Stimulated activated CD8-positive, alpha-beta memory T cell treated with anti-CD3 and anti-CD28 coated beads, Interleukin-4, amount 100 ng/mL, for 4 hours (primary cell): ENCODE data around the gene PNKP.

ENCODE experiments used
- DNase-seq, 2 donors: peaks; one replicate each; pipeline ENCODE4 v3.0.0-alpha.2; 2020; ENCODE audit warnings: low read depth in 2 of 2, low spot score in 1 of 2

PNKP gene

DNA sequence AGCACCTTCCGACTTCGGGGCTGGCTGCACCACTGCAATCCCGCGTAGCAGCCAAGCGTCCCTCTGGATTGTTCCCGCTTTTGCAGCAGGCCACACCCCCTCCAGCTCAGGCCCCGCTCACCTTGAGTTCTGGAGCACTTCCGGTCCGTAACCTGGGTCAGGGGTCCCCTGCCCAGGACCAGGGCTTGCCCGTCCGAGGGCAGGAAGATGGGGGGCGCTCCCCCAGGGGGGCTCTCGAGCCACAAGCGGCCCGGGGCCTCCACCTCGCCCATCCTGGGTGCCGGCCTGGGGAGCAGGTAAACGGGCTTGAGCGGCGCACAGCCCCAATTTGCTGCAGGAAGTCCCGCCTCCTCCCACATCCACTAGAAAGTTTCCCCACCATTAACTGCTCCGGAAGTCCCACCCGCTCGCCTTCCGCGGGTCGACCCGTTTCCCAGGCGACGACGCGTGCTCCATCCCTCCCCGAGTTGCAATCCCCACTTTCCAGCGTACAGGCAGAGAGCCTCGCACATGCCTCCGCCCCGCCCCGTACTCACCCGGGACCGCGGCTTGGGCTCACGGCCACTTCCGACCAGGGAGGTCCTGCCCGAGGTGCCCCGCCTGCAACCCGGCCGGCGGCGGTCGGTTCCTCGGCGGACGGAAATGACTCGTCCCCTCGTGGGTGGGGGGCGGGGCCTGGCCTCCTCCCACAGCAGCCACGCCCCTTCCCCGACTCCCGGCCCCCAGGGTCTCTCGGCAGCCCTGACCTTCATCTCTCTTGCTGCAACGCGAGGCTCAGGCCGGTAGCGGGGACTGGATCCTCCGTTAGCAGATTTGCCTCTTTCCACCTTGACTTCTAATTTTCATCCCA lies at the start of gene PNKP:
Gene PNKP, minus strand, starts transcription at position 644 of the 850 bp plus-strand sequence. Its CDS starts 372 bp downstream, at position 272.
- DNase-seq: peak; percentile 79 to 82

DNA sequence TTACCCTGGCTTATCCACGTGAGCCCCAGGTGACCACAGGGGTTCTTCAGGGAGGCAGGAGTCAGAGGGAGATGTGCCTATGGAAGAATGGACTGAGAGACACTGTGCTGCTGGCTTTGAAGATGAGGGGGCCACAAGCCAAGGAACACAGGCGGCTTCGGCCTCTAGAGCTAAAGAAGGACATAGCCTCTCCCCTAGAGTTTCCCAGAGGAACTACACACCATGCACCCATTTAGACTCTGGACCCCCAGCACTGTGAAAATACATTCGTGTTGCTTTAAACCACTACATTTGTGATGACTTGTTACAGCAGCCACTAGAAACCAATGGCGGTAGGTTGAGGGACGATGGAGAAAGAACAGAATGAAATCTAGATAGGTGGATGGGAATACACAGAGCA lies 47.9 kb upstream of the PNKP start:
- no peak for DNase-seq

DNA sequence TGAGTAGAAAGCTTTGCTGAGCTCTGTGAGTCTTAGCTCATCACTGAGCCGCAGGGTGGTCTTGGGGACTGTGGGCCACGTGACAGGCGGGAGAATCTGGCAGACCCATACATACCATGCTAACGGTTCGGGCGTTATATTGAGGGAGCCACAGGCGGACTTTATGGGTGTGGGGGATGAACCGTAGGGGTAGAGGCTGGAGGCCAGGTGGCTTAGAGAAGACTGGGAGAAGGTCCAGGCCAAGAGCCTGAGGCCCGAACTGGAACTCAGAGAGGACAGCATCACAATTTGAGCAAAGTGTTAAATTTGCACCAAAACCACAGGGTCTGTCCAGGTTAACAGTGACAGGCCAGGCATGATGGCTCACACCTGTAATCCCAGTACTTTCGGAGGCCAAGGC lies 46.3 kb upstream of the PNKP start:
- no peak for DNase-seq

DNA sequence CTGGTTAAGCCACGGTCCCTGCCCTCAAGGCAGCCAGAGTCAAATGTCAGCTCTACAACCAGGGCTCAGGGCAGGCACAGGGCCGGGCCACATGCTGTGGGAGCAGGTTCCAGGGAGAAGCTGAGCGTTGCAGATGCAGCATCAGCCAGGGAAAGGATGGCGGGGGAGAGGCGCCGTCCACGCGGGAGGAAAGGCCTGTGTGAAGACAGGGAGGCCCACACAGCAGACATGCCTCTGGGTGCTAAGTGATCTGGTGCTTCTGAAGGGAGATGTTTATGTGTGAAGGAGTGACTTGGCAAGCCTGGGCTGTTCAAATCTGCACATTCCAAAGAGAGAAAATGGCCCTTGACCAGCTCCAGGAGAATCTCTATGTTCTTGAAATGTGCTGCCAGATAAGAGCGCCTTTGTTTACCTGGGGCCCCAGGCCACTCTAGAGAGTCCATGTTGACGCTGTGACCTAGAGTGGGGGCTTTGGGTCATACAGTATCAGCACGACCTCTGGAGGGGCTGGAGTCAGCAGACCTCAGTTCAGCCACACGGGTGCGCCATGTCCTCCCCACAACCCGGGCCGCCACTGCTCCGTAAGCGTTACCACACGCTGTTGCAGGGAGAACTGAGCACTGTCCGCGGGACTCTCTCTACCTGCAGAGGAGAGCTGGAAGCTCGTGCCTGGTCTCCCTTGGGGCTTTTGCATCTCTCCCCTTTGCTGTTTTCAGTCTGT lies 45.7 kb upstream of the PNKP start:
- DNase-seq: no peak

DNA sequence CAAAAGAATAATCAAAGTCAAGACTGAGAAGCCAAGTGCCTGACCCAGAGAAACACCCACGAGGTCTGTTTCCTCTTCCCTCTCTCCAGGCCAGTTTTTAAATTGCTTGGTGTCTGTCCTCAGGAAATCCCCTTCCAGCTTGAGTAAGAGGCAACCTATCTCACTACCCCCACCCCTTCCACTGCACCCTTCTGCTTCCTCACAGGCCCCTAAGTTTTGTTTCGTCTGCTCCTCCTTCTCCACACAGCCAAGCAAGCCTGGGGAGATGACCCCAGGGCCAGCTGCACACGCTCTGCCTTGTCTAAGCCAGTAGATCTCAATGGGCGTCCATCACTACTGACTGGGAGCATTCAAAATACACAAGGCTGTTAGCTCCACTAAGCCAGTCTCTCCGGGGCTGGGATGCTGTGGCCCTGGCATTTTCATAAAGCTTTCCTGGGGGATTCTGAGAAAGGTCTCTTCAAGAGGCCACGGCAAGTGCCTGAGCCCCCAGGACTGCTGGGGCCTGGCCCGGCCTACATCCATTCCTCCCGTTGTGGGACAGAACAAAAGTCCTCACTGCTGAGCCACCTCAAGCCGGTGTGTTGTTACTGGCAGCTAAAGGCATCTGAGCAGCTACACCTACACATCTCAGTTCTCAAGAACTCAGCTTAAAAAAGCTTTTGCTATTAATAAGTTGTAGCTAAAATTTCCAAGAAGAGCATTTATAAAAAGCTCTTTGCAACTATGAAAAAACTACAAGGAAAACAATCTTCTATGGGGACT lies 44.2 kb upstream of the PNKP start:
- DNase-seq: no peak

DNA sequence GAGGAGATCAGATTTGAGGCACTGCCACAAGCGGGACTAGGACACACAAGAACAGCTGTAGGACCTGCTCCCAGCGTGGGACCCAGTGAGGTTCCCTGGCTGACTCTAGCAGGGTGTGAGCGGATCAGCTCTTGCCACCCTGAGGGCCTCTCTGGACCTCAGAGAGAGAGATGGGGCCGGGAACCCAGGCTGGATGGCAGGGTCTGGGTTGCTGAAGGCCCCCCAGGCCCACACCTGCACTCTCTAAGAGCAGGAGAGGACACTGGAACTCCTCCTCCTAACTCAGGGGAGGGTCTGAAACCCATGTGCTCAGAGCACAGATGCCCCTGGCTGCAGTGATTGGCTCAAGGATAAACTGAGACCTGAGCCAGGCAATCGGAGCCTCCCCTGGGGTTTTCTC lies 42.8 kb upstream of the PNKP start:
- no peak for DNase-seq

DNA sequence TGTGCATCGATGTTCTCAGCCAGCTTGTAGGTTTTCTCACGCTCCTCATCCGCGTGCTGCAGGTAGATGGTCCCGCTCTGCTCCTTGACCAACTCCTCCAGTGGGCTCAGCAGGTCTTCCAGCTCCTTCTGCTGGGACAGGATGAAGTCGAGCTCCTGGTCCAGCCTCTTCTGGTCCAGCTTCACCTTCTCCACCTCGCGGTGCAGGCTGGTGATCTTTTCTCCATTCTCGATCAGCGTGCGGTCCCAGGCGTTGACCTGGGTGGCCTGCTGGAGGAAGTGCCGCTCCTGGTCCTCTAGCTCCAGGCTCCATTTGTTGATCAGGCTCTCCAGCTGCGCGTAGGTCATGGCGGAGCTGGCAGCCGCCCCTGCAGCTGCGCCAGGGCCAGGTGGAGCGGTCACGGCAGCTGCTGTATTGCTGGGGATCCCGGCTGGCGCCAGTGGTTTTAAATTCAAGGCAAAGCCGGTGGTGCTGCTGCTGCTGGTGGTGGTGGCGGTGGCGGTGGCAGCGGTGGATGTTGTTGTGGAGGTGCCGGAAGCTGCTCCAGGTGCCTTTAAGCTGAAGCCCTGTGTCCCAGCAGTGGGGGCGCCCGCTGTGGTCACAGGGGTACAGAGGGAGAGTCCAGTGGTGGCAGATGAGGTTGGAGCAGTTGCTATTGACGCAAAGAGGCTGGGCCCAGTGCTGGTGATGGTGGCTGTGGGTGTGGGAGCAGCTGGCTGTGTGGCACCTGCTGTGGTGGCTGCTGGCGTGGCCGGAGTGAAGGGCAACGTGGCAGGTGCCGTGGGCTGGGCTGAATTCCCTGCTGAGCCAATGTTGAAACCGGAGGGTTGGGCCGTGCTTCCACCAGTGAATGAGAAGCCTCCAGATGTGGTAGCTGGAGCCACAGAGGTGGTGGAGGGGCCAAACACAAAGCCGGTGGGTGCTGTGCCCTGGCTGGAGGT lies 41.4 kb upstream of the PNKP start:
- DNase-seq: no peak

DNA sequence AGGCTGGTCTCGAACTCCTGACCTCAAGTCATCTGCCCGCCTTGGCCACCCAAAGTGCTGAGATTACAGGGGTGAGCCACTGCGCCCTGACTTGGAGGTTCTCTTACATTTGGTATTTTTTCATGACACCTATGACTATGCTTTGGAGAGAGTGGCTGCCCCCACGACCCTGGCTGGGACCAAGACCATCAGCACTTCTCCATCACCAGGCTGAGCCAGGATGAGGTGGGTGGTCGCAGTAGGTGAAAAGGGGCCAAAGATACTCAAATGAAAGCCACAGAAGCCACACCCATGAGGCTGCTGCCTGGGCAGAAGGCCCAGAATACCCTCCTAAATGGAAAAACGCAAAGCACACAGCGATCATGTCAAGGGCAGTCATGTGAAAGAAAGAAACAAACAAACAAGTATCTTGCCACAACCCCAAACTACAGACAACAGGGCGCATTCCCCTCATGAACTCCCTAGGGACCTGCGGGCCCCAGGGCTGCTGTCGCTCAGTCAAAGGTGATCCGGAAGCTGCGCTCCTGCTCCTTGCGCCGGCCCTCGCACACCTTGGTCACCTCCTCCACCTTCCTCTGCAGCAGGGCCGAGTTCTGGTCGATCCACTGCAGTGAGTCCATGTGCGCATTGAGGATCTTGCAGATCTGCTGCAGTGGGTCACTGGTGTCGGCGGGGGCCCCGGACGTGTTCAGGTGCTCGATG lies 40.5 kb upstream of the PNKP start:
- DNase-seq: no peak

DNA sequence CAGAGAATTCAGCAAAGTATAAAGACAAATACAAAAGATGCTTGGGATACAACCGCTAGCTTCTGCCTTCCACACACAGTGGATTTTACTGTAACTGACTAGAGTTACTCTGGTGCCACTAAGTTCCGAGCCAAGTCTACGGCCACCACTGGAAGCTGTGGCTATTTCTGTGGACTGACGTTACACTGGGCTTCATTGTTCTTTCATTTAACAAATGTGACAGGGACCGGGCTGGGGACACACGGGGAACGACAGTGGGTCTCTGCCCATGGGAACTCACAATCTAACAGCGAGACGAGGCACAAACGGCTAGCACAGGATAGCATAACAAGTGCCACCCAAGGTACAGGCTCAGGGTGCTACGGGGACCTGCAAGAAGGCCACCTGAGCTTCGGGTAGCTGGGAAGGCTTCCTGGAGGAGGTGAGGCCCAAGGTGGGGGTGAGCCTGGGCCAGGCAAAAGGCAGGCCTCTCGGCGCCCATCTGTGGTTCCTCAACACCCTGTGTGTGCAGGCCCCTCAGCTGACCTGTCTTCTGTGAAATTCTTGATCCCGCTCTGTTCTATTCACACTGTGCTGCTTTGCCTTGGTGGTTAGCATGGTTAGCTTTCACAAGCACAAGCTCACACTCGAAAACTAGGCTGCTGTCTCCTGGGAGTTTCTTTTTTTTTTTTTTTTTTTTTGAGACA lies 39.6 kb upstream of the PNKP start:
- DNase-seq: no peak

DNA sequence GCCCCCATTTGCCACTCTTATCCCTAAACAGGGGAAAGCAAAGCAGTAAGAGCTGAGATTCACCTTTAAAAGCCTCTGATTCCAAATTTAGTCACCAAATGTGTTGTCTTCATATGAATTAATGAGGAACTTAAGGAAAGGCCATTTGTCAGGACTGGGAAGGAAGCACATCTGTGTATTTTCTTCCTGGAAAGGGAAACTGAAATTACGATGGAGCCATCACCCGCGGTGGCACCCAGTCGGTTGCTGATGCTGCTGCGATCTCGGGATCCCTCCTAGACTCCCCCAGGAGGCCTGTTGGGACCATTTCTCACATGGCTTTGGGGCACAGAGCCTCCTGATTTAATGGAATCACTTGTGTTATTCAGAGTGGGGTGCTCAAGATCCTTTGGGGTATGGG lies 36.8 kb upstream of the PNKP start:
- no peak for DNase-seq

DNA sequence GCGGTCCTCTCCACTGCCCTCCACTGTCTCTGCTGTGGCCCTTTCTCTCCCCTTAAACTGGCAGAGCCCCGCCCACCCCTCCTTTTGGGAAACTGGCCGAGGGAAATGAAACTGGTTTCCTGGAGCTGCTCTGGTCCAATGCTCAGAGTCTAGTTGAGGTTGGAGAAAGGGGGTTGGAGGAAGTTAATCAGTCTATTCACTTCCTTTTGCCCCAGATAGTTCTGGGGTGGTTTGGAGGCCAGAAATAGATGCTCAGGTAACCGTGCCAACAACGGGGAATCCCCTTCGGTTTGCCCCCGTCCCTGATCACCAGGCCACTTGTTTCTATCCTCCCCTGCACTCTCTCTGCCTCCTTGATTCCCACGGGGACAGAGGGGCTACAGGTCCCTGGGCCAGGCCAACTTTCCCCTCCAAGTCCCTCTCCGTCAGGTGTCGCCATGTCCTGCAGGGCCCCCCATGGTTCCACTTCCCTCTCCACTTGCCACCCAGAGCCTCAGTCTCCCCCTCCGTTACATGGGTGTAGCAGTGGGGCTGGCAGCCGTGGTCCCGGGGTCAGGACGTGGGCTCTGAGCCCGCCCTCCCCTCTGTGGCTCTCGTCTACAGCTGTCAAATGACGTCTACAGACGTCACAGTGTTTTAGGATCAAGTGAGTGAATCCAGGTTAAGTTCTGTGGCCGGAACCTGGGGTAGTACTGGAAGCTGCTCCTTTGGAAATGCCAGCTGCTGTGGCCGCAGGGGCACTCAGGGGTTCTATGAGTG lies 29.7 kb upstream of the PNKP start, which contains the start of gene IL4I1:
Gene IL4I1, minus strand, starts transcription at position 25 of the 759 bp plus-strand sequence. CDS start 727 bp downstream, outside the sequence.
- DNase-seq: peak; percentile 27 to 52

DNA sequence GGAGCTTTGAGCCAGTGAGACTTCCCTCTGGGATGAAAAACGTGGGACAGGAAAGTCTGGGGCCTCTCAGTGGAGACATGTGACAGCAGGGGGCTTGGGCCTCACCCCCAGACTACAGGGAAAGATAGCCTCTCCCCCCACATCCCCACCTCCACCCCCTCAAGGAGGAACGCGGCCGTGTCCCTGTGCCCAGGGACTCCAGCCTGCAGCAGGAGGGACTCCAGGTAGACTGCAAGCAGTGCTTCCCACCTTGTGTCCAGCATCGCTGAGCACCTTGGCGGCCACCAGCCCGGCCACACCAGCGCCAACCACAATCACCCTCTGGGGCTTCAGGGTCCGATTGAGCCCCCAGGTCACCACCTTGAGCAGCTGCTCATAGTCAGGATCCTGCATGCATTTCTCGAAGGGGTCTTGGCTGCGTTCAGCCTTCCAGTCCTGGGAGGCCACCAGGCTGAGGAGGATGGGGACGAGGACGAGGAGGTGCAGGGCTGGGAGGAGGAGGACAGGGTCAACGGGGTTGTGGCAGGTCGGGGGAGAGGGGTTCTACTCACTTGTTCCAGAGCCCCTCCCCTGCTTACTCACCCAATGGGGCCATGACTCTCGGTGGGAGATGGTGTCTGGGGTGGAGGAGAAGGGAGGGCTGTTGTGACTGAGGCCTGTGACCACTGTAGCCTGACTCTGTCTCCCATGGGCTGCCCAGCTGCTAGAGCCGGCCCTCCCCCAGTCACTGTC lies 28.4 kb upstream of the PNKP start:
- DNase-seq: no peak

DNA sequence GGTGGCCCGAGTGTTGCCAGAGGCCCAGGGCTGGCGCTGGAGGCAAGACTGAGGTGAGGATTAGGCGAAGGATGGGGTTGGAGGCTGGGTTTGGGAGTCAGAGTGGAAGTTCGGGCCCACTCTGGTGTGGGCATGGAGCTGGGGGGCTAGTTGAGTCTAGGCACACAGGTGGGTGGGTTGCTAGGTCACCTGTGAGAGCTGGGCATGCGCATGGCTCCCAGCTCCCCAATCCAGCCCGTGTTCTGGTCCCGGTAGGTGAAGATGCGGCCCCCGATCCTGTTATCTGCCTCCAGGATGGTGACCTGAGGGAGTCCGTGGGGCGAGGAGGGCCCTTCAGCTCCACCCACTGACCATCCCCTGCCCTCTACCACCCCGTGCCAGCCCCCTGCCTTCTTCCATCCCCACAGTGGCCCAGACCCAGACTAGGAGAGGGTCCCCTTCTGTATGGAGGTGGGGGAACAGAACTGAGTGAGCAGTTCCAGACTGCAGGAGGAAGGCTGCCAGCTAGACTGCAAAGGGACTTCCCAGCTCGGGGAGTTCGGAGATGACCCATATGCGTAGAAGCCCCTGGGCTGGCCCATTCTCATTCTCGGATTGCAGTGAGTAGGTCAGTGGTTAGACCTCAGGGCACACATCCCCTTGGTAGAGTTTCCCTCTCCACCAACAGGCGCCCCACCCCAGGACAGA lies 27.6 kb upstream of the PNKP start:
- DNase-seq: no peak

DNA sequence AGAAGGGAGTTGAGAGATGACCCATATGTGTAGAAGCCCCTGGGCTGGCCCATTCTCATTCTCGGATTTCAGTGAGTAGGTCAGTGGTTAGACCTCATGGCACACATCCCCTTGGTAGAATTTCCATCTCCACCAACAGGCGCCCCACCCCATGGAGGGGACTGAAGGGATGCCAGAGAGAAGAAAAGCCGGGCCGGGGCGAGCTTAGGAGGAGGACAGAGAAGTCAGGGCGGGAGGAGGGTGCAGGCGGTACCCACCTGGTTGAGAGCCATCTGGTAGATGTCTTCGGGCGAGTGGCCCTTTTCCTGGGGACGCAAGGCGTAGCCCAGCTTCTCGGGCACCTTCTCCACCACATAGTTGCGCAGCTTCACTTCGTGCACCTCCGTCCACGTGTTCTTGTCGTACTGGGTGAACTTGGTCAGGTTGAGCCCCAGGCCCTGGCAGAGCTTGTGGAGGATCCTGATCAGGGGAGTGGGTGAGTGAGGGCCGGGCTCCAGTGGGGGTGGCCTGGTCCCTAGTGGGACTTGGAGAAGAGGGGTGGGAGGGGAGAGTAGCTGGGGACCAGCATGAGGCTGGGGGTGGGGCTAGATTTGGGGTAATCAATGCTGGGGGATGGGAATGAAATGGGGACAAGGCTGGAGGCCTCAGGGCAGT lies 26.8 kb upstream of the PNKP start:
- DNase-seq: no peak

DNA sequence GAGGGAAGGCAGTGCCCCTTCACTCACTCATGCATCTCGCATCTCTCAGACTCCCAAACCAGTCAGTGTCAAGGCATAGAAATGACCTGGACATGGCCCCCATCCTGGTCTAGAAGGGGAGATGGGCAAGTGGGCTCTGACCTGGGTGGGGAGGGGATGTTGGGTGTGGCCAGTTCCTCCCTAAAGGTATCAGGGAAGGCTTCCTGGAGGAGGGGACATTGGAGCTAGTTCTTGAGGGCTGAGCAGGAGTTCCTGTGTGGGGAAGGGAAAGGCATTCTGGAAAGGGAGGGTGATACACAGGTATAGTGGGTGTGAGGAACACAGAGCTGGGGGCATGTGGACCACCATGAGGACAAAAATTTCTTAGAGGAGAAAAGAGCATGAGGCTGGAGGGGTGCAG lies 25.3 kb upstream of the PNKP start:
- DNase-seq: no peak

DNA sequence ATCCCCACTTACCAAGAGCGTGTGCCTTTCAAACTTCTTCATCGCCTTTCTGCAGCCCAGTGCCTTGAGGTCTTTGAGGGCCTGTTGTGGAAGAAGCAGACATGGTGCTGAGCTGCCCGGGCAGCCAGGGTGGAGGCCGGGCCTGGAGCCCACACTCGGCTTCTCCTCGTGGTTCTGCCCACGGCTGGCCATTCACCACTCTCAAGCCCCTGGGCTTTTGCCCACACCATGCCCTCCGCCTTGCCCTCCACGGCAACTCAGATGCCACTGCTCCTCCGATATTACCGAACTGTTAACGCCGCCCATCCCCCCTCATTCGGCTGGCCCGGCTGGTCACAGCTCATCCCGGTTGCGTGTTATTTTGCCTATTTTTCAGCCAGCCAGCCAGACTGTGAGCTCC lies 24.0 kb upstream of the PNKP start:
- no peak for DNase-seq
